Measurements from ENCODE around the gene PPFIBP2. TPM values are rescaled to one million over a fixed set of nuclear protein-coding genes. Genes with fewer than 3 reads are reported as not detected.
A peak's percentile ranks its signal among the peaks of the same experiment; 100 is the strongest.

Gene PPFIBP2
- polyA plus RNA-seq, 2 of the 4 experiments (the other 2 are of a cell fraction) = 13.4 to 32.5 TPM

DNA sequence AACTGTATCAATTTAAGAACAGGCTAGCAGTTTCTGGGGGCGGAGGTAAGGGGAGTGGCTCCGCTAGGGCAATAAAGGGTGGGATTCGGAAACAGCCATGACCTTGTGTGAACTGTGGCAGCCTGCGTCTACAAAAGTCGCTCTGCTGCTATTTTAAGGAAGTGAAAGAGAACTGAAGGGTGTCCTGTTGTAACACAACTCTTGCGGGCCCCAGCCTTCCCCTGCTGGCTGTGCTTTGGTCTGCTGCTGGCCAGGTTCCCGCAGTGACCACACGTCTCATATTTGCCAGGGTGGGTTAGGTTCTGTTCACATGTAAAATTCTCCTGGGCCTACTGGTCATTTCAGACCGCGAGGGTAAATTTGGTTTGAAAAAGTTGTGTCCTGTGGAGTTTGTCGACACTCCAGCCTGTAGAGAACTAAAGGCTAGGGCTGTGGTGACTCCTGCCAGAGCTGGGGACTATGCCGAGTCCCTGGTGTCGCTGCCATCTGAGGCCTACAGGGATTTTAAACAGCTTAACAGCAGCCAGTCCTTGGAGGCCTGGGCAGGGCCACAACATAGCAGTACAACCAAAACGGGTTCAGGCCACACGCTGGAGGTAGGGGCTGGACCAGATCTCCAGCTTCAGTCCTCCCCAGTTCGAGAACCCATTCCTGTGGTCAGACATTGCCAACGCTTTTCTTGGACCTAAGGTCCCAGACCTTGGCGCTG lies 1.1 kb upstream of the PPFIBP2 start (continued):
- TF ChIP-seq, protein P1, sequence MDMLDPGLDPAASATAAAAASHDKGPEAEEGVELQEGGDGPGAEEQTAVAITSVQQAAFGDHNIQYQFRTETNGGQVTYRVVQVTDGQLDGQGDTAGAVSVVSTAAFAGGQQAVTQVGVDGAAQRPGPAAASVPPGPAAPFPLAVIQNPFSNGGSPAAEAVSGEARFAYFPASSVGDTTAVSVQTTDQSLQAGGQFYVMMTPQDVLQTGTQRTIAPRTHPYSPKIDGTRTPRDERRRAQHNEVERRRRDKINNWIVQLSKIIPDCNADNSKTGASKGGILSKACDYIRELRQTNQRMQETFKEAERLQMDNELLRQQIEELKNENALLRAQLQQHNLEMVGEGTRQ (IDR thresholded peaks at IDR 0.05) = no peak

DNA sequence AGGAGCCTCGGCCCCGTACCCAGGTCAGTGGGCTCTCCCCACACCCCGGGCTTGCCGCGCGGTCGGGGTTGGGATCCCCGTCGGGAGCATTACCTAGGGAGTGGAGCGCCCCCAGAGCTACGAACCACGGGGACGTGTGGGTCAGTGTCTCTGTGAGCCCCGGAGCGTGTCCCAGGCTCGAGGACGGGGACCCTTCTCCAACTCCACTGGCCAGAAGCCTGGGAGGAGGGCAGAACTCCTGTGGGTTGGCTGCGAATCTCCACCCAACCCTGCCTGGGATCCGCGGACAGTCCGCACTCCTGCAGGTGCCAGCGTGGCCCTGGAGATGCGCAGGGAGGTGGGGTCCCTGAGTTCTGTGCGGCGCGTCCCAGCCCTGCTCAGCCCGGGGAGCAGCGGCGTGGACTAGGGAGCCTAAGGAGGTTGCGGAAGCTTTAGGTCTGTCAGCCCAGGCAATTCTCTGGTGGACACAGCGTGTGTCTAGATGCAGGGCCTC lies 346 bp downstream of the PPFIBP2 start:
- ATAC-seq (peak; percentile 51 to 65), DNase-seq (ENCODE audit: low read depth in 1 of 2, low spot score in 1 of 2) (peak in 1 of 2 experiments; percentile 22), FAIRE-seq (no peak)
- H3K27ac ChIP-seq = peak overlapping the region; percentile 75 to 92
- TF ChIP-seq HOXB13 (CRISPR knock-in tag; IDR thresholded peaks at IDR 0.05; ENCODE audit: low read depth) (no peak), ZFP36 (IDR thresholded peaks at IDR 0.05; ENCODE audit: borderline replicate concordance, partially characterized antibody) (no peak), RARB (CRISPR knock-in tag; IDR thresholded peaks at IDR 0.05) (no peak), TFCP2L1 (CRISPR knock-in tag; IDR thresholded peaks at IDR 0.05) (no peak), CBX2 (IDR thresholded peaks at IDR 0.05; ENCODE audit: borderline replicate concordance, low read depth) (no peak), GATA3 (IDR thresholded peaks at IDR 0.05; ENCODE audit: borderline replicate concordance) (no peak), NR3C1 (IDR thresholded peaks at IDR 0.05) (no peak), MAZ (IDR thresholded peaks at IDR 0.05; ENCODE audit: borderline replicate concordance, low read depth, low read length) (no peak), PHF8 (IDR thresholded peaks at IDR 0.05; ENCODE audit: borderline replicate concordance, low read depth) (0 out of 2 replicates have a peak, but pooled peaks have one; percentile 47), POLR2A (IDR thresholded peaks at IDR 0.05; ENCODE audit: low read length) (no peak), MAFK (IDR thresholded peaks at IDR 0.05; ENCODE audit: partially characterized antibody) (no peak), BHLHE40 (IDR thresholded peaks at IDR 0.05; ENCODE audit: low read depth, low read length) (no peak), POLR2AphosphoS2 (conservative IDR thresholded peaks at IDR 0.05; ENCODE audit: low read length) (no peak), RNF2 (IDR thresholded peaks at IDR 0.05; ENCODE audit: borderline replicate concordance, low read depth) (0 out of 2 replicates have a peak, but pooled peaks have one; percentile 54), RFX5 (IDR thresholded peaks at IDR 0.05) (no peak), FOXS1 (CRISPR knock-in tag; IDR thresholded peaks at IDR 0.05) (no peak), KDM1A (IDR thresholded peaks at IDR 0.05; ENCODE audit: low read depth) (peak; percentile 45; the same call in 1 of the 2 replicates), CHD4 (IDR thresholded peaks at IDR 0.05; ENCODE audit: borderline replicate concordance) (no peak), HOXA7 (CRISPR knock-in tag; IDR thresholded peaks at IDR 0.05) (no peak)
- TF ChIP-seq, protein P2, sequence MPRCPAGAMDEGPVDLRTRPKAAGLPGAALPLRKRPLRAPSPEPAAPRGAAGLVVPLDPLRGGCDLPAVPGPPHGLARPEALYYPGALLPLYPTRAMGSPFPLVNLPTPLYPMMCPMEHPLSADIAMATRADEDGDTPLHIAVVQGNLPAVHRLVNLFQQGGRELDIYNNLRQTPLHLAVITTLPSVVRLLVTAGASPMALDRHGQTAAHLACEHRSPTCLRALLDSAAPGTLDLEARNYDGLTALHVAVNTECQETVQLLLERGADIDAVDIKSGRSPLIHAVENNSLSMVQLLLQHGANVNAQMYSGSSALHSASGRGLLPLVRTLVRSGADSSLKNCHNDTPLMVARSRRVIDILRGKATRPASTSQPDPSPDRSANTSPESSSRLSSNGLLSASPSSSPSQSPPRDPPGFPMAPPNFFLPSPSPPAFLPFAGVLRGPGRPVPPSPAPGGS (IDR thresholded peaks at IDR 0.05) = no peak
- TF ChIP-seq, protein P3, sequence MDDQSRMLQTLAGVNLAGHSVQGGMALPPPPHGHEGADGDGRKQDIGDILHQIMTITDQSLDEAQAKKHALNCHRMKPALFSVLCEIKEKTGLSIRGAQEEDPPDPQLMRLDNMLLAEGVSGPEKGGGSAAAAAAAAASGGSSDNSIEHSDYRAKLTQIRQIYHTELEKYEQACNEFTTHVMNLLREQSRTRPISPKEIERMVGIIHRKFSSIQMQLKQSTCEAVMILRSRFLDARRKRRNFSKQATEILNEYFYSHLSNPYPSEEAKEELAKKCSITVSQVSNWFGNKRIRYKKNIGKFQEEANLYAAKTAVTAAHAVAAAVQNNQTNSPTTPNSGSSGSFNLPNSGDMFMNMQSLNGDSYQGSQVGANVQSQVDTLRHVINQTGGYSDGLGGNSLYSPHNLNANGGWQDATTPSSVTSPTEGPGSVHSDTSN (IDR thresholded peaks at IDR 0.05) = no peak
- TF ChIP-seq, protein P4, sequence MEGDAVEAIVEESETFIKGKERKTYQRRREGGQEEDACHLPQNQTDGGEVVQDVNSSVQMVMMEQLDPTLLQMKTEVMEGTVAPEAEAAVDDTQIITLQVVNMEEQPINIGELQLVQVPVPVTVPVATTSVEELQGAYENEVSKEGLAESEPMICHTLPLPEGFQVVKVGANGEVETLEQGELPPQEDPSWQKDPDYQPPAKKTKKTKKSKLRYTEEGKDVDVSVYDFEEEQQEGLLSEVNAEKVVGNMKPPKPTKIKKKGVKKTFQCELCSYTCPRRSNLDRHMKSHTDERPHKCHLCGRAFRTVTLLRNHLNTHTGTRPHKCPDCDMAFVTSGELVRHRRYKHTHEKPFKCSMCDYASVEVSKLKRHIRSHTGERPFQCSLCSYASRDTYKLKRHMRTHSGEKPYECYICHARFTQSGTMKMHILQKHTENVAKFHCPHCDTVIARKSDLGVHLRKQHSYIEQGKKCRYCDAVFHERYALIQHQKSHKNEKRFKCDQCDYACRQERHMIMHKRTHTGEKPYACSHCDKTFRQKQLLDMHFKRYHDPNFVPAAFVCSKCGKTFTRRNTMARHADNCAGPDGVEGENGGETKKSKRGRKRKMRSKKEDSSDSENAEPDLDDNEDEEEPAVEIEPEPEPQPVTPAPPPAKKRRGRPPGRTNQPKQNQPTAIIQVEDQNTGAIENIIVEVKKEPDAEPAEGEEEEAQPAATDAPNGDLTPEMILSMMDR (IDR thresholded peaks at IDR 0.05) = 0 out of 3 replicates have a peak, but pooled peaks have one; percentile 9
- TF ChIP-seq, protein P5, sequence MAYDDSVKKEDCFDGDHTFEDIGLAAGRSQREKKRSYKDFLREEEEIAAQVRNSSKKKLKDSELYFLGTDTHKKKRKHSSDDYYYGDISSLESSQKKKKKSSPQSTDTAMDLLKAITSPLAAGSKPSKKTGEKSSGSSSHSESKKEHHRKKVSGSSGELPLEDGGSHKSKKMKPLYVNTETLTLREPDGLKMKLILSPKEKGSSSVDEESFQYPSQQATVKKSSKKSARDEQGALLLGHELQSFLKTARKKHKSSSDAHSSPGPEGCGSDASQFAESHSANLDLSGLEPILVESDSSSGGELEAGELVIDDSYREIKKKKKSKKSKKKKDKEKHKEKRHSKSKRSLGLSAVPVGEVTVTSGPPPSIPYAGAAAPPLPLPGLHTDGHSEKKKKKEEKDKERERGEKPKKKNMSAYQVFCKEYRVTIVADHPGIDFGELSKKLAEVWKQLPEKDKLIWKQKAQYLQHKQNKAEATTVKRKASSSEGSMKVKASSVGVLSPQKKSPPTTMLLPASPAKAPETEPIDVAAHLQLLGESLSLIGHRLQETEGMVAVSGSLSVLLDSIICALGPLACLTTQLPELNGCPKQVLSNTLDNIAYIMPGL (CRISPR knock-in tag; IDR thresholded peaks at IDR 0.05; ENCODE audit: borderline replicate concordance) = no peak
- TF ChIP-seq, protein P6, sequence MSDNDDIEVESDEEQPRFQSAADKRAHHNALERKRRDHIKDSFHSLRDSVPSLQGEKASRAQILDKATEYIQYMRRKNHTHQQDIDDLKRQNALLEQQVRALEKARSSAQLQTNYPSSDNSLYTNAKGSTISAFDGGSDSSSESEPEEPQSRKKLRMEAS (IDR thresholded peaks at IDR 0.05) = peak; percentile 12; the same call in 1 of the 2 replicates
- TF ChIP-seq, protein P1 (IDR thresholded peaks at IDR 0.05) = no peak
- TF ChIP-seq, protein P7, sequence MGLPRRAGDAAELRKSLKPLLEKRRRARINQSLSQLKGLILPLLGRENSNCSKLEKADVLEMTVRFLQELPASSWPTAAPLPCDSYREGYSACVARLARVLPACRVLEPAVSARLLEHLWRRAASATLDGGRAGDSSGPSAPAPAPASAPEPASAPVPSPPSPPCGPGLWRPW (IDR thresholded peaks at IDR 0.05) = no peak
- ChIA-PET POLR2A (no interaction called here), CTCF (interaction anchor here (0.6 to 6.1 kb wide), 21 partner anchors 9 to 478 kb away, joined by 3 to 76 read pairs (median 5); partner anchors contain the start of gene OLFML1)
- H3K9me3 ChIP-seq = no peaks in the 10 kb centered on the region
- WGBS (ENCODE audit: missing lambda C conversion rate) = 52% methylated on average over 2 of the region's 31 CpGs
- peak overlapping the region; percentile 76 for H3K4me3 ChIP-seq
- H3K4me1 ChIP-seq = 0 out of 3 replicates have a peak, but pooled peaks cover 6% of the 10 kb centered on the region
- peak overlapping the region; percentile 89 for H3K4me2 ChIP-seq

Data from A549 (cell line).